NCI-H1105 (cell line): ENCODE measurements around the gene GCSAM.

Experiments used
- DNase-seq: peaks from one replicate; lab custom pipeline; 2025; lab: John Stamatoyannopoulos, UW

GCSAM gene, protein sequence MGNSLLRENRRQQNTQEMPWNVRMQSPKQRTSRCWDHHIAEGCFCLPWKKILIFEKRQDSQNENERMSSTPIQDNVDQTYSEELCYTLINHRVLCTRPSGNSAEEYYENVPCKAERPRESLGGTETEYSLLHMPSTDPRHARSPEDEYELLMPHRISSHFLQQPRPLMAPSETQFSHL

DNA sequence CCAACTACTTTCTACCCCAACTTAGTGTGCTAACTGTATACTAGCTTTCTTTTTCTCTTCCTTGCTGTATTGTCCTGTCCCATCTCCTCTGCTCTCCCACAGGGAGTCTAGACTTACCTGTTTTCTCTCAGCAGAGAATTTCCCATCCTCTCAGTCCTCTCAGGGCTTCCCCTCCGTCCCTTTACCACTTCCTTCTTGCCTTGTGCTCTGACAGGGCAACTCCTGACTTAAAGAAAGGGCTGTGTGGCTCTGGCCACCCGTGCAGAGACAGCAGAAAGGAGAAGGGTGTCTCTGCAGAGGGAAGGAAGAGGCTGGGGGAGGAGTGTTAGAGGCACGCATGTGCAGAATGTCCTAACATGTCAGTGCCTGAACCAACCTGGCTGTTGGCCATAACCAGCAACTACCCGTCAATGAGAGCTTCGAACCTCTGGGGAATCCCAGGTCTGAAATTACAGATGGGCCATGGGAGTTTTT lies at the start of gene GCSAM:
Gene GCSAM, minus strand, starts transcription at position 274 of the 474 bp plus-strand sequence. Its CDS starts 128 bp downstream, at position 146.
- no peak for DNase-seq

DNA sequence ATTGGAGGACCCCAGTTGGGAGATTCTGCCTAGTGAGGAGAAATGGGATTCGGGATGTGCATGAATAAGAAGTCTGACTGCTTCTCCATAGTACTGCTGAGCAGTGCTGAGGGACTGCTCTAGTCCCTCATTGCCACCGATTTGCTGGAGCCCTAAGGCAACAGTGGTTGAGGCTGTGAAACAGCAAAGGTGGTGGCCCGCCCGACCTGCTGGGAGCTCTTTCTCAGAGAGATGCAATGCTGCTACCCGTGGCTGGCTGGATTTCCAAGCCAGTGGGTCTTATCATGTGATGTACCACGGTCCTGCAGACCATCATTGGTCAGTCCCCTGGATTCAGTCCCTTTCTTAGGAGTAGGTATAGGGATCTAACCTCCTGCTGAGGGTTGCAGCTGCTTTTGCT lies 42.6 kb upstream of the GCSAM start:
- no peak for DNase-seq

DNA sequence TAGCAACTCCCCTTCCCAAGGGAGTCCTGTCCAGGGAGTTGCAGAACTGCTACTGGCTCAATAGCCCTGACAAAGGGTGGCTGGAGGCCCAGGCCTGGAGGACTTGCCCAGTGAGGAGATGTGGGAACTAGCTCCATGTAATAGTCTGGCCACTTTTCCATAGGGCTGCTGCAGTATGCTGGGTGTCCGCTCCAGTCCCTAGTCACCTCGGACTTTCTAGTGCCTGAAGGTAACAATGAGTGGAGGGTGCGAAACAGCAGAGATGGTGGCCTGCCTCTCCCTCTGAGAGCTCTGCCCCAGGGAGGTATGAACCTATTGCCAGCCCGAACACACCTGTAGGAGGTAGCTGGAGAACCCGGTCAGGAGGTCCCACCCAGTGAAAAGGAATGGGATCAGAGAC lies 42.0 kb upstream of the GCSAM start:
- no peak for DNase-seq

DNA sequence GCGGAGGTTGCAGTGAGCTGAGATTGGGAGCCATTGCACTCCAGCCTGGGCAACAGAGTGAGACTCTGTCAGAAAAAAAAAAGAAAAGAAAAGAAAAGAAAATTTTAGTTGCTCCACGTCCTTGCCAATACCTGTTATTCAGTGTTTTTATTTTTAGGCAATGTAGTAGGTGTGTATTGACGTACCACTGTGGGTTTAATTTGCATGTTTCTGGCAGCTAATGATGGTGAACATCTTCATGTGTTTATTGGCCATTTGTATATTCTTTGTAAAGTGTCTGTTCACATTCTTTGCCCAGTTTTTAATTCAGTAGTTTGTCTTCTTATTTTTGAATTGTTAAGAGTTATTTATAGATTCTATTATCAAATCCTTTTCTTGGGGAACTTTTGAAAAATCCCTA lies 38.1 kb upstream of the GCSAM start:
- no peak for DNase-seq

DNA sequence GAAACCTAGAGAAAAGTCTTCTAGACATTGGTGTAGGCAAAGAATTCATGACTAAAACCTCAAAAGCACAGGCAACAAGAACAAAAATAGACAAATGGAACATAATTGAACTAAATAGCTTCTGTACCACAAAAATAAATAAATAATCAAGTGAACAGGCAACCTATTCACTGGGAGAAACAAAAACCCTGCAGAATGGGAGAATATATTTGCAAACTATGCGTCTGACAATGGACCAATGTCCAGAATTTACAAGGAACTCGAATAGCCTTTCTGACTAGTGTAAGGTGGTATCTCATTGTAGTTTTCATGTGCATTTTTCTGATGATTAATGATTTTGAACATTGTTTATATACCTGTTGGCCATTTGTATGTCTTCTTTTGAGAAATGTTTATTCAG lies 37.0 kb upstream of the GCSAM start:
- no peak for DNase-seq

DNA sequence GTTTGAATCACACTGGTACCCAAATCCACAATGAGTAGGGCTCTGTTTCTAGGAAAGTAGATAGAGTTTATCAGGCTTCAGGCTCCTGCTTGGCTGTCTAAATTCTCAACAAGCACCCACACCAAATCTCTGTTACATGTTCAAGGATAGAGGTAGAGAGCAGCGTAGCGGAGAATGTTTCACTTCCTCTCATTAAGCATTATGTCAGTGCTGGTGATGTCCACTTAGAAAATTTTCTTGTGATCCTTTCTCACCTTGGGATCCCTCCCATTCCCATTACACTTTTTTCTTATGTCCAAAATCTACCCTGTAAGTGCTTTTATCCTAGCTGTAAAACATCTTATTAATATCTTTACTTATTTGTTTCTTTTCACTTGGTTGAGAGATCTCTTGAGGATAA lies 34.7 kb upstream of the GCSAM start:
- DNase-seq, result no peak

DNA sequence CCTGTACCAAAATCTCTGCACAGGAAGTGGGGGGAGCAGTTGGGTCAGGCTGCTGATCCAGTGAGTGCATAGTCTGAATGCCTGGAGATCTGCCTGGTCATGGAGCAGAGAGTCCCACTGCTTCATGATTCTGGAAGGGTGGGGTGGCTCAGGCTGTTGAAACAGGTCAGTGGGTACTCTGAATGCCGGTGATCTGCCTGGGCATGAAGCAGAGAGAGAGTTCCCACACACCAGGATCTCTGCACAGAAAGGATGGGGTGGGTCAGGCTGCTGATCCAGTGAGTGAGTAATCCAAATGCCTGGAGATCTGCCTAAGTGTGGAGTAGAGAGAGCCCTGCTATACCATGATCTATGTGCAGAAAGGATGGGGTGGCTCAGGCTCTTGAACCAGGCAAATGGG lies 16.1 kb upstream of the GCSAM start:
- DNase-seq, result no peak

DNA sequence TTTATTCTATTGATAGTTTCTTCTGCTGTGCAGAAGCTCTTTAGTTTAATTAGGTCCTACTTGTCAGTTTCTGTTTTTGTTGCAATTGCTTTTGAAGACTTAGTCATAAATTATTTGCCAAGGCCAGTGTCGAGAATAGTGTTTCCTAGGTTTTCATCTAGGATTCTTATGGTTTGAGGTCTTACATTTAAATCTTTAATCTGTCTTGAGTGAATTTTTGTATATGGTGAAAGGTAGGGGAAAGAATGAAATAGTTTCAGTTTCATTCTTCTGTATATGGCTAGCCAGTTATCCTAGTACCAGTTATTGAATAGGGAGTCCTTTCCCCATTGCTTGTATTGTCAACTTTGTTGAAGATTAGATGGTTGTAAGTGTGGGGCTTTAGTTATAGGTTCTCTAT lies 10.6 kb upstream of the GCSAM start:
- no peak for DNase-seq

DNA sequence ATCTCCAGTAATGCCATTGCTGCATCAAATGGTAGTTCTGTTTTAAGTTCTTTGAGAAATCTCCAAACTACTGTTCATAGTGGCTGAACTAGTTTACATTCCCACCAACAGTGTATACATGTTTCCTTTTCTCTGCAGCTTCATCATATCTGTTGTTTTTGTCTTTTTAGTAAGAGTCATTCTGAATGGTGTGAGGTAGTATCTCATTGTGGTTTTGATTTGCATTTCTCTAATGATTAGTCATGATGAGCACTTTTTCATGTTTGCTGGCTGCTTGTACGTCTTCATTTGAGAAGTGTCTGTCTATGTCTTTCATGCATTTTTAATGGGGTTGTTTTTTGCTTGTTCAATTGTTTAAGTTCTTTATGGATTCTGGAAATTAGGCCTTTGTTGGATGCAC lies 10.2 kb upstream of the GCSAM start:
- no peak for DNase-seq

DNA sequence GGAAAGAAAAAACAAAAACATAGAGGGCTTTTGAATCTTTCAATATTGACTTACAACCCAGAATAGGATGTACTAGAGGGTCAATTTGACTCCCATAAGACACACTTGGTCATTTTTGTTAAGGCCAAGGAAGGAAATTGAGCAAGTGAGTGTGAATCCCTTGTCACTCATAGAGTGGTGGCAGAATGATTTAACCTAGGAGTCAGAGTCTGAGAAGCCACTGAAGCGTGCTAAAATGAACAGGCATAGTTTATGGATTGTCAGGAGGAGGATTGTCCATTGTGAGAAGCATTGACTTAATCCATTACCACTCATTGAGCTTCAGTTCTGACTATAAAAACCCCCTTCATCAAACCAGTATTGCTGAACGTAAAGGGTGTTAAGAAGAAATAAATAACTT lies 8.2 kb upstream of the GCSAM start:
- no peak for DNase-seq

DNA sequence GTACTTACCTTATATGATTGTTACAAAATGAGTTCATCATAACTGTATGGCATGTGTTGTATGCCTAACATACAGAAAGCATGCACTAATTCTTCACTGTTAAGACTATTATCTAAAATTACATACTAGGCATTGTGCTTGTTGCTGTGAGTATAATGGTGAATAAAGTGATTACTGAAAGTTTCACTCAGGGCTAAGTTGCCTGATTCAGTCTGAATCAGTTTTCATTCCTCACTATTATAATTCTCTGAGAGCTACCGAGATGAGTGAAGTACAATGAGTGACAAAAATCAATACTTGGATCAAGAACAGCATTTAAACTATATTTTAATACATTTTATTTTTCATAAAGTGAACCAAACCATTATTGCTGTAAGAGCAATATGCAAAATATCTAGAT lies 7.5 kb upstream of the GCSAM start:
- DNase-seq, result no peak

DNA sequence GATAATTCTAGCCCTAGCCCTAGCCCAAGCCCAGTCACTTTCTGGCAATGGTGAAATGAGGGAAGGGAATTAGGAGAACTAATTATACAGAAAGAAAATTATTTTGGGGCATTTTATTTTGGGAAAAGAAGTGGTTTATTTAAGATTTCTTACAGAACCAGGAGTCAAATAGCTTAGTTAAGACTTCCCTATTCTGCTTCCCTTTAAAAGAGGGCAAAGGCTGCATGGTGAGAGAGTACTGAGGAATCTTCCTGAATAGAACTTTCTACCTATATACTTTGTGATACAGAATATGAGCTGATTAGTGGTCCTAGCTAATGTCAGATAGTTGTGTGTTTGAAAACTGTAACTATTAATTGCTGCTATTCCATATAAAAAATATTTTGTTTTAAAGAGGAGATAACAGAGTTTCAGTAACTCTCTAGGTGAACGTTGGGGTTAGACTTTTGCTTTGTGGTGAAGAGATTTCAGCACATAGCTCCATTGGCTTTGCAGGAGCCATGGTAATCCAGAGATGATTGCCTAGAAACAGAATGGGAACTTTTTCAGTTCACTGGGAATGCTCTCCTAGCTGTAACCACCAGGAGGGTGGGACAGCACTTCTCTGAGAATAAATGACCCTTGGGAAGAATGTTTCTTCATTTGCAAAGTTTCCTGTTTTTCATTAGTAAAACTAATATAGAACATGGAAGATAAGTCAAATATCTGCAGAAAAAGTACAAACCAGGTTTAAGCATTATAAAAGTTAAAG lies 5.3 kb upstream of the GCSAM start:
- no peak for DNase-seq

DNA sequence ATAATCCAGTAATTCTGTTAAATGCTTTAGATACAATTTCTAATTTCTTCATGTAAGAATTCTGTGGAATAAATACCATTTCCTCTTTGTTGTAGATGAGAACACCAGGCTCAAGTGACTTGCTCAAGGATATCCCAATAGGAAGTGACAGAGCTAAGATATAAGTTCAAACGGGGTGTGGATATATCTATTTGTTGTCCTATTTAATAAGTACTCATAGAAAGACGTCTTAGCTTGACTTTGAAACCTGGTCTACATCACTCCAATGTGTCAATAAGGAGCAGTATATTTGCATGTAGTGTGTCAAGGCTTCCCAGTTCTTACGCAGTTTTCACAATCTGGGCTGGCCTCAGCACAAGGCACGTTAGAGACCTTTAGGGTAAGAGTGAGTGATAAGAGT lies 4.7 kb upstream of the GCSAM start:
- DNase-seq, result no peak

DNA sequence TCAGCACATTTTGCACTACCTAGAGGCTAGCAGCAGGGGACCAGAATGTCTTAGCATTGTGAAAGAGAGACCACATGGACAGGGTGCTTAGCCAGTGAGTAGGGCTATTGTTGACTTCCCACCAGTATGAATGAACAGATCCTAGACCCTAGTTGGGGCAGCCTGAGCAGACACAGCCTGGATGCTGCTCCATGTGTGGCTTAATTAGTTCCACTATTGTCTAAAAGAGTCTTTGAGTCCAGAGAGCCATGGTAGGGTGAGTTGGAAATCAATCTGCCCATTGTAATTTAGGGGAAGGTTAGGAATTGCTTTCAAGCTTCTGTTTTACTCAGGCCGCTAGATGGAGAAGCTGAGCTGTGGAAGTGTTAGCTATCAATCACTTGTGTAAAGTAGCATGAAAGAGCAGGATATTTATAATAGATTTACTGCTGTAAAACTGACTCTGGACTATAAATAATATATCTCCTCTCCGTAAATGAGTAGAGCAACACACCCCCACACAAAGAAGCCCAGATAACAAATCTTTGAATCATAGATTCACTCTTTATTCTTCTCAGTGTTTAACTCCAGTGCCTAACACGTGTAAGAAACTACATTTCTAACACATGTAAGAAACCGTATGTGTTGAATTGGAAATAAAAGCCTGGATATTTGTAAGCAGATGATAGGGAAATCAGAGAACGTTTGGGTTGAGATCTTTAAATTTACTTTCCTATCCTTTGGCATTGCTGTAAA lies 4.1 kb upstream of the GCSAM start:
- no peak for DNase-seq

DNA sequence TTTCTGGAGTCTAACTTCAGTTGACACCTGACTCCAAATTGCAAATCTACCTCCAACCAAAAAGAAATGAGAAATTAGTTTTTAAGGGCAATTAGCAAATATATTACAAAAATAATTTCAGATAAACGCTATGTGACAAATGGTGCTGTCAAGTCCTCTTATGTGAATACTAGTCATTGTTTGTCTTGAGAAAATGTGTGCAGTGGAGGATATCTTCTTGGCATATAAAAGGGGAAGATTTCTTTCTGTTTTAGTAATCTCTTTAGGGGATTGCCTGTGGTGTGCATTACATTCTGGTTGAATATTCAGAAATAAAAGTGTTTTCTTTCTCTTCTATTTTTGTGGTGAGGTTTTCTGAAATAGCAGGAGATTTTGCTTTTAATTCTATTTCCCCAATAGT lies 3.0 kb upstream of the GCSAM start:
- DNase-seq, result no peak

DNA sequence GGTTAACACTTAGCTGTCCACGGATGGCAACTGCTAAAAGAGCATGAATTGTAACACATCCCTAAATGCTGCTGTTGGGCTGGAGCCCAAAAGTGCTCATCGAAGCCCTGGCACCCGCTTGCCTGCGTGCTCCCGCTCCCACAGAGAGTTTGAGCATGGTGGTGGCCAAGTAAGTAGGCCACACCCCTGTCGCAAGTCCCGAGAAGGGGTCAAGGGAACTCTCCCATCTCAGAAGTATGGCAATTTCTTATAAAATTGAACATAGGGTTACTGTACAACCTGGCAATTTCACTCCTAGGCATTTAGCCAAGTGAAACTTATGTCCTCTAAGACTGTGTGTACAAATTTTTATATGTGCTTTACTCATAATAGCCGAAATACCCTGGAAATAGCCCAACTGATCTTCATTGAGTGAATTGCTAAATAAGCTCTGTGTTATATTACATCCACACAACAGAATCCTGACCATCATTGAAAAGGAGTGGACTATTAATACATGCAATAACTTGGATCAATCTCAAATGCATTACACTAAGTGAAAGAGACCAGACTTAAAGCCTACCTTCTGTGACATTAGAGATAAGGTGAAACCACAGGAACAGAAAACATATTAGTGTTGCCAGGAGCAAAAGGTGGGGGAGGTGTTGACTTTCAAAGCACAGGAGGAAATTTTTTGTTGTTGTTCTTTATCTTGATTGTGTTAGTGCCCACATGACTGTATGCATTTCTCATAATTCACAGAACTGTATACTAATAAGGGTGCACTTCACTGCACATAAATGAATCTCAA lies 1.5 kb upstream of the GCSAM start:
- no peak for DNase-seq

DNA sequence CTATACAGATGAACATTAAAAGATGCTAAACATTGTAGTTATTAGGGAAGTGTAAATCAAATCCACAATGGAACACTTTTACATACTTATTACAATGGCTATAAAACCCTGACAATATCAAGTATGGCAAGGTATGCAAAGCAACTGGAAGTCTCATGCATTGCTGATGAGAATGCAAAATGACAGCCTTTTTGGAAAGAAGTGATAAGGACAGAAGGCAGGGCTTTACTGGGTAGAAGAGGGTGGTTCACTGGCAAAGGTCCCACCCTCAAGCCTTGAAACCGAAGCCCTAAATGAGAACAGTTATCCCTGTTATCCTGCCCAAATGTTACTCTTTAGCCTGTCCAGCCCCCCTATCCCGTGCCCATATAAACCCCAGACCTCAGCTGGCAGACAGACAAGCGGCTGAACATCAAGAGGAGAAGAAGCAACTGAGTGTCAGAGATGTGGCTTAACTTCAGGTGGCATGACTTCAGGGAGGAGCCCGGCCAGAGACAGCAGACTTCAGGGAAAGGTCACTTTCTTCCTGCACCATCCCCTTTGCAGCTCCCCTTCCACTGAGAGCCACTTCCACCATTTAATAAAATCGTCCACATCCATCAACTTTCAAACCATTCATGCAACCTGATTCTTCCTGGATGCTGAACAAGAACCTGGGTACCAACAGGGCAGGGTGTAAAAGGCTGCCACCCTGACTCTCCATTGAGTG lies 732 bp upstream of the GCSAM start:
- no peak for DNase-seq

DNA sequence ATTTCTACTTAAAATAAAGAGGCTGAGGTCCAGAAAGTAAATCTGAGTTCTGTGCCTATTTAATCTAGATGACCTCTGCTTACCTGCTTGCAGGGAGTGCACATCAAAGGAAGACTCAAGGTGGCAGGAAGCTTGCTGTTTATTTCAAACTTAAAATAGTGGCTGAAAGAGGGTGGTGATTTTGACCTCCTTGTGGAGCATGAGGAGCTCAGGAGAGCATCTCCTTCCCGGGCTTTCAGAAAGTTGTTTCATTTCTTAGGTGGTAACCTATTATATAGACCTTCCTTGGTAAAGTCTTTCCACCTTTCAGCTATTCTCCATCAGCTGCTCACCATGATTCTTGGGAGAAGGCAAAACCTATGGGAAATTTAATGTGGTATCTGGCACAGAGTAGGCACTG lies 494 bp downstream of the GCSAM start:
- DNase-seq, result no peak

DNA sequence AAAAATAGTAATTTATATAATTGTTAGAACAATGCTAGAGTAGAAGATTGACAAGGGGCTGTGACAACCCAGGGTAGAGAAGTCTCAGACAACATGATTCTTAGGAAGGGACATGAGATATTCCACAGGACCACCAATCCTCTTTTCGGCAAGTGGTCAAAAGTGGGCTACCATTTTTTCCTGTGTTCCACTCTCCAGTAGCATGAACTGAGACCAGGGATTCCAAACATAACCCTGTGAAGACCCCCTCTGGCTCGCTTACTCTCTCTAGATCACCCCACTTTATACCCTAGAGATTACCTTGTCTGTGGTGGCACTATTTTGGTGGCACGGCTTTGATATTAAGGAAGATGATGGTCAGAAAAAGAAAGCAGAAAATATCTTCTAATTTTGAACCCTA lies 960 bp downstream of the GCSAM start:
- no peak for DNase-seq

DNA sequence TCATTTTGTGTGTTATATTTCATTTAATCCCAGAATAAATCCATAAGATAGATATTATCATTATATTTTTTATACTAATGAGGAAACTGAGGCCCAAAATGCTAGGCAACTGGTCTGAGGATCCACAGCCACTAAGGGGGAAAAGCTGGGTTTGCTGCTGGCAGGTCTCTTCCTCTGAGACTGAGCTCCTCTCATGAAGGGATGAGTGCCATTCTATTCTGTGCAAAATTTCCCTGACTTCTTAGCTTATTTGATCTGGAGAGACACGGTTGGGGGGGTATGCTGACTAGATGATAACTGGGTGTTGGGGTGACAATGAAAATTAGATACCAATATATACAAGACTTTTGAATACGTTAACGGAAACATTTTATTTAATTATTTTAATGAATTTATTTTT lies 1.9 kb downstream of the GCSAM start:
- no peak for DNase-seq

DNA sequence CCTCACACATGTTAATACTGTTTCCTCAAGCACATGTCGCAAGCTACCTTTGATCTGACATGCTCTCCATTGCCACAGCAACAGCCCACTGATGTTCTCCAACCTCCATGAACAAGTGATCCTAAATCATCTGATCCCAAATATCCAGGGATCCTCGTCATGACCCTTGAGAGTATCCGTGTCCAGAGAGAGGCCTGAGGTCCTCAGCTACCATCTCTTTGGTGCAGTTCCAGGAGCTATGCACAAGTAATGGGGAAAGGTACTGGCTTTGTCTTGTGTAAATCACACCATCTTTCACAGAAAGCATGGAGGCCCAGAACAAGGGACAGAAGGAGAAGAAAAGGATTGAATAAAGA lies 2.4 kb downstream of the GCSAM start:
- DNase-seq, result no peak
